ENCODE data around the gene MX1. TPM values are rescaled to one million over a fixed set of nuclear protein-coding genes. Genes with fewer than 3 reads are reported as not detected.
A peak's percentile ranks its signal among the peaks of the same experiment; 100 is the strongest.

MX1 gene
- total RNA-seq, 1 donor from 2014 or later, result 82.5 TPM

DNA sequence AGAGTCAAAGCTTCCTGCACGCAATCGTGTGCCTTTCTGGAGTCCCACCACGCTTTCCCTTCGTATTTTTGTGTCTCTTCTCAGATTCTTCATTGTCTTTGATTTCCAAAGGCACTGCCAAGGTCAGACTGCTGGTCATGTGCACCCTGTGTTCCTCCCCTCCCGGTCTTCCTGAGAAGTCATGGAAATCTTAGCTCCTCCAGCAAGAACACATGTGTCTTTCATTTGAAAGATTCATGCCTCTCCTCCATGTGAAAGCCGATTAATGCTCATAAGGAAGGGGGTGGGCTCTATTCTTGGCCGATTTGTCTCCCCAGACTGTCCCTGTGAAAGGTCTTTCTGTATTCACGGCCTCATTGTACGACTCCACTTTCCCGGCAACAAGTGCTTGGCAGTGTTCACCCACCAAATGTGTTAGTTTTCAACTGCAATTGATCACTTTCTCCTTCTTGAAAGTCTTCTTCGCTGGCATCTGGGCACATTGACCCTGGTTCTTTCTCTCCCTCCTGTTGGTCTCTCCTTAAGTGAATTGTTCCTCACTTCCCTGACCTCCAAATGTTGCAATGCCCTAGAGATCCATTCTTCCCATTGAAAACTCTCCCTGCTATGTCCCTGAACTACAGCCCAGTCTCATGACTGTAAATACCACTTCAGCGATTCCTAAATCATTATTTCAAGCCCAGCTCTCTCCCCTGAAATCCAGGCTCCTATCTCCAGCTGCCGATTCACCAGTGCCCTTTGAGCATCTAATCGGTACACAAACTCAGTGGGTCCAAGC is 38.8 kb upstream of the MX1 start:
- no peaks in the 10 kb centered on the region for H3K9me3 ChIP-seq
- no peaks in the 10 kb centered on the region for H3K36me3 ChIP-seq
- no peak overlapping the region for H3K4me3 ChIP-seq
- H3K27me3 ChIP-seq, result no peaks in the 10 kb centered on the region
- no peaks in the 10 kb centered on the region for H3K4me1 ChIP-seq
- TF ChIP-seq CTCF (IDR thresholded peaks at IDR 0.05), result no peak
- H3K27ac ChIP-seq, result peak overlapping the region in 1 of 2 donors; percentile 24
- DNase-seq (ENCODE audit: low spot score in 2 of 2), result no peak
- intact Hi-C loops (cut with DNase I), result no loop called here

GRCh38 chr21:41387824-41388223 is 38.2 kb upstream of the MX1 start:
- Histone ChIP-seq H3K4me3 (no peak overlapping the region), H3K27me3 (no peaks in the 10 kb centered on the region), H3K36me3 (no peaks in the 10 kb centered on the region), H3K9me3 (no peaks in the 10 kb centered on the region), H3K27ac (no peak overlapping the region), H3K4me1 (no peaks in the 10 kb centered on the region)
- DNase-seq (ENCODE audit: low spot score in 2 of 2), result no peak
- TF ChIP-seq CTCF (IDR thresholded peaks at IDR 0.05), result no peak
- intact Hi-C loops (cut with DNase I), result no loop called here

GRCh38 chr21:41388259-41388658 is 37.8 kb upstream of the MX1 start:
- H3K4me1 ChIP-seq, result no peaks in the 10 kb centered on the region
- no peak for DNase-seq (ENCODE audit: low spot score in 2 of 2)
- H3K27me3 ChIP-seq, result no peaks in the 10 kb centered on the region
- no peak overlapping the region for H3K4me3 ChIP-seq
- H3K36me3 ChIP-seq, result no peaks in the 10 kb centered on the region
- H3K27ac ChIP-seq, result no peak overlapping the region
- intact Hi-C loops (cut with DNase I), result no loop called here
- H3K9me3 ChIP-seq, result no peaks in the 10 kb centered on the region
- TF ChIP-seq CTCF (IDR thresholded peaks at IDR 0.05), result no peak

DNA sequence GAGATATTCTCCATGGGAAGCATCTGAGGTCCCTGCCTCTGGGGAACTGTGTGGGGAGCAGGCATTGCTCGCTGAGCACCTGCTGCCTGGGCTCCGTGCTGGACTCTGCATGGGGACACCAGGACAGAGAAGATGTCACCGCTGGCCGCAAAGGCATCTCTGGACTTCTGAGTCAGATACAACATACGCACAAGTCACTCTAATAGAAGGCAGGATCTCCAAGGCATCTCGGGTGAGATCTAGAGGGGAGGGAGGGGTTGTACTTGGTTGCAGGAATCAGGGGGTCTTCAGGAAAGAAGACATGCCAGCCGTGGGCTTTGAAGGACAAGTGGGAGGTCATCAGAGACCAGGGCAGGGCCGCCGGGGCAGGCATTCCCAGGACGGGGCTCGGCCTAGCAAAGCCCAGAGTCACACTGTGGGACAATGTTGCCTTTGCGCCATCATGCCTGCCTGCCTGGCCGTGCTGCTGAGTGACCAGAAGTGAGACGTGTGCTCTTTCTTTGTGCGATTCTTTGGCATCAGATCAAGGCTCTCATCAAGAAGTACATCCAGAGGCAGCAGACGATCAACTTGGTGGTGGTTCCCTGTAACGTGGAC is 35.9 kb upstream of the MX1 start:
- H3K36me3 ChIP-seq, result no peaks in the 10 kb centered on the region
- TF ChIP-seq CTCF (IDR thresholded peaks at IDR 0.05), result no peak
- H3K4me3 ChIP-seq, result no peak overlapping the region
- no peak for DNase-seq (ENCODE audit: low spot score in 2 of 2)
- no peaks in the 10 kb centered on the region for H3K9me3 ChIP-seq
- no peaks in the 10 kb centered on the region for H3K27me3 ChIP-seq
- intact Hi-C loops (cut with DNase I), result no loop called here
- H3K4me1 ChIP-seq, result no peaks in the 10 kb centered on the region
- no peak overlapping the region for H3K27ac ChIP-seq

DNA sequence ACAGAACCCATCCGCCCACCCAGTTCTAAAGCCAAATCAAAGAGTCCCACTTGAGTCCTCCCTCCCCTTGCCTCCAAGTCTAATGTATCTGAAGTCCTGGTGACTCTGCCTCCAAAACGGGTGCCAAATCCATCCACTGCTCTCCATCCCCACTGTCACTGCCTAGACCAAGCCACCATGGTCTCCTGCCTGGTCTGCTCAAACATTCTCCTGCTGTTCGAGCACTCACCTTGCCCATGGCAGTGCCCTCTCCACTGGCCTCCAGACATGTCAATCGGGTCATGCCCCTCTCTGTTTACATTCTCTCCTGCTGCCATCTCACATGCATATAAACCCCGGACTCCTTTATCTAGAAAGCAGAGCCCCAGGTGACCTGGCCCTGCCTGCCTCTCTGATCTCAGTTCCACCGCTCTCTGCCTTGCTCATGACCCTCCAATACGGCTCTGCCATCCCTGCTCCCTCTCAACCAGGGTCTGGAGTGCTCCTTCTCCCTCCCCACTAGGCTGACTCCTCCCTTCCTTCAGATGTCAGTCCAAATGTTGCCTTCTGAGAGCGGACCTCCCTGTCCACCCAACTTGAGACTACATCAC is 32.1 kb upstream of the MX1 start:
- TF ChIP-seq CTCF (IDR thresholded peaks at IDR 0.05), result no peak
- intact Hi-C loops (cut with DNase I), result no loop called here

More for the DNA sequence above, 32.1 kb upstream of the MX1 start:
- no peaks in the 10 kb centered on the region for H3K4me1 ChIP-seq
- H3K4me3 ChIP-seq, result no peak overlapping the region
- H3K27ac ChIP-seq, result no peak overlapping the region
- H3K36me3 ChIP-seq, result no peaks in the 10 kb centered on the region
- H3K9me3 ChIP-seq, result no peaks in the 10 kb centered on the region
- H3K27me3 ChIP-seq, result no peaks in the 10 kb centered on the region
- no peak for DNase-seq (ENCODE audit: low spot score in 2 of 2)

Data from ascending aorta (tissue), 2 donors.